GM18951 (cell line): ENCODE results near the gene SHB.

ENCODE experiments used
- POLR2A ChIP-seq: IDR thresholded peaks from 4 replicates; pipeline ENCODE4 v1.6.1; 2011; ENCODE audit warnings: mild to moderate bottlenecking; ENCODE audit not compliant: insufficient read length, insufficient read depth; ENCODE audit errors: extremely low read depth
- in situ Hi-C: fragments of 300-500 bp; cut with MboI; formaldehyde crosslinking; loops from one replicate; pipeline ENCODE4 v1.12.0; 2022; ENCODE audit warnings: low sequenced_read_pairs, mixed read lengths, inconsistent platforms; ENCODE audit not compliant: unreplicated experiment

Gene SHB

GRCh38 chr9:37943345-37944265 lies 125.4 kb downstream of the SHB start:
- in situ Hi-C loops: no loop called here
- TF ChIP-seq POLR2A: no peak

GRCh38 chr9:37942621-37943344 lies 126.2 kb downstream of the SHB start:
- in situ Hi-C loops: no loop called here
- no peak for TF ChIP-seq POLR2A

GRCh38 chr9:37941253-37941652 lies 127.8 kb downstream of the SHB start:
- in situ Hi-C loops: no loop called here
- TF ChIP-seq POLR2A: no peak

DNA sequence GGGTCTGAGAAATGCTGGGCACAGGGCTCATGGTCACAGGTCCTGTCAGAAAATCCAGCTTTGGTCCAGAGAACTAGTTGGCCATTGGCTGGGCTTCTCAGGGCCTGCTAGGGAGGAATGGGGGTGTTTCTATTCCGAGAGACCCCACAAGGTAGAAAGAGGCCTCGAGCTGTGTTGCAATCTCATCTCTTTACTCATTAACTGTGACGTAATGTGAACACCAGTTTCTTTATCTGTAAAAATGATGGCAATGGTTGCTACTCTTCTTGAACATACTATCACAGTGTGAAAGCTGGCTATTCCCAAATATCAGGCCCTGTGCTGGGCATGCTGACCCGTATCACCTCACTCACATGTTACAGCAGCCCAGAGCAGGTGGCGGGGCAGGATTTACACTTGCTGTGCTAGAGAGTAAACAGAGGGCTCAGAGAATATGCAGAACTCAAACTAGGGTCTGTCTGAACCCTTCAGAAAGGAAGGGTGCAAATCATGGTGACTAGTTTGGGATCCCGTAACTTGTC lies 129.4 kb downstream of the SHB start:
- no peak for TF ChIP-seq POLR2A
- in situ Hi-C loops: no loop called here

- in situ Hi-C loops: no loop called here
- no peak for TF ChIP-seq POLR2A
These were observed 130.7 kb downstream of the SHB start for GRCh38 chr9:37938121-37938891.

GRCh38 chr9:37937366-37937765 lies 131.7 kb downstream of the SHB start:
- no peak for TF ChIP-seq POLR2A

DNA sequence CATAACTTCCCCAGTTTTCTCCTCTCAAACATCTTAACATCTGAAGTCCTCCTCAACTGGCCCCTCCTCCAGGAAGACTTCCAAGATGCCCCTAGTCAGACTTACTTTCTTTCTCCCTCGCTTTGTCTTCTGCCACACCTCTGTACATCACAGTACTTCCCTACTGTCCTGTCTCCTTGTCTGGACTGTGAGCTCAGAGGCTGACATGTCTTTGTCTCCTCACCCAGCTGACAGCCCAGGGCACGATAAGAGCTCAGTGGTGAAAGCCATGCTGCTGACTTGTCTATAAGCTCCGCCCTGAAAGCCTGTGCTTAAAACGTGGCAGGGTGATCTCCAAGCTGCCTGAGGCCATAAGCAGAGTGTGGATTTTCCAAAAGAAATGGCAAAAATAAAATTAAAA lies 132.1 kb downstream of the SHB start:
- in situ Hi-C loops: no loop called here
- no peak for TF ChIP-seq POLR2A

More at GRCh38 chr9:37937366-37937765, 131.7 kb downstream of the SHB start:
- in situ Hi-C loops: no loop called here

DNA sequence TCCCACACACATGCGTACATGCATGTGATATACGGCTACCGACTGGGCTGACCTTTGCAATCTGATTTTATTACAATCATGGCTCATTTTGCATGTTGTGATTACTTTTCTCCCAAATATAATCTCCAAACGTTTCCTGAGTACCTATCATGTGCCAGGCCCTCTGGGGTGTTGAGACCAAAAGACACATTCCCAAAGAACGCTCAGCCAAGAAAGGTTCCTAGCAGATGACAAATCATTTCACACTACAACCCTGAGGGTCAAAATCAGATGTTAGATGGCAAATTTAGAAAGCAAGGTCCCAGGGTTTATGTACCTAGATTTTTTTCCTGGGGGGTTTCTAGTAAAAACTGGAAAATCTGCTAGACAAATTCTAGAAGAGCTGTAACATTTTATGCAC lies 132.7 kb downstream of the SHB start:
- in situ Hi-C loops: no loop called here
- TF ChIP-seq POLR2A: no peak

- in situ Hi-C loops: no loop called here
- no peak for TF ChIP-seq POLR2A
These were observed 133.9 kb downstream of the SHB start for GRCh38 chr9:37935096-37935495.

DNA sequence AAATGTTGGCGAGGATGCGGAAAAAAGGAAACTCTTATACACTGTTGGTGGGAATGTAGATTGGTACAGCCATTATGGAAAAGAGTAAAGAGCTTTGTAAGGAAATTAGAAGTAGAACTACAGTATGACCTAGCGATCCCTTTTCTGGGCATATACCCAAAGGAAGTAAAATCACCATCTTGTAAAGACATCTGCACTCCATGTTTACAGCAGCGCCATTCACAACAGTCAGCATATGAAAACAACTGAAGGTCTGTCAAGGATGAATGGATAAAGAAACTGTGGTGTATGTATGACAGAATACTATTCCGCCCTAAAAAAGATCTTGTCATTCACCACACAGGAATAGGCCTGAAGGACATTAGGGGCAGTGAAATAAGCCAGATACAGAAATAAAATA lies 137.4 kb downstream of the SHB start:
- TF ChIP-seq POLR2A: no peak
- in situ Hi-C loops: no loop called here

- in situ Hi-C loops: no loop called here
- TF ChIP-seq POLR2A: no peak
These were observed 139.6 kb downstream of the SHB start for GRCh38 chr9:37929441-37929895.

DNA sequence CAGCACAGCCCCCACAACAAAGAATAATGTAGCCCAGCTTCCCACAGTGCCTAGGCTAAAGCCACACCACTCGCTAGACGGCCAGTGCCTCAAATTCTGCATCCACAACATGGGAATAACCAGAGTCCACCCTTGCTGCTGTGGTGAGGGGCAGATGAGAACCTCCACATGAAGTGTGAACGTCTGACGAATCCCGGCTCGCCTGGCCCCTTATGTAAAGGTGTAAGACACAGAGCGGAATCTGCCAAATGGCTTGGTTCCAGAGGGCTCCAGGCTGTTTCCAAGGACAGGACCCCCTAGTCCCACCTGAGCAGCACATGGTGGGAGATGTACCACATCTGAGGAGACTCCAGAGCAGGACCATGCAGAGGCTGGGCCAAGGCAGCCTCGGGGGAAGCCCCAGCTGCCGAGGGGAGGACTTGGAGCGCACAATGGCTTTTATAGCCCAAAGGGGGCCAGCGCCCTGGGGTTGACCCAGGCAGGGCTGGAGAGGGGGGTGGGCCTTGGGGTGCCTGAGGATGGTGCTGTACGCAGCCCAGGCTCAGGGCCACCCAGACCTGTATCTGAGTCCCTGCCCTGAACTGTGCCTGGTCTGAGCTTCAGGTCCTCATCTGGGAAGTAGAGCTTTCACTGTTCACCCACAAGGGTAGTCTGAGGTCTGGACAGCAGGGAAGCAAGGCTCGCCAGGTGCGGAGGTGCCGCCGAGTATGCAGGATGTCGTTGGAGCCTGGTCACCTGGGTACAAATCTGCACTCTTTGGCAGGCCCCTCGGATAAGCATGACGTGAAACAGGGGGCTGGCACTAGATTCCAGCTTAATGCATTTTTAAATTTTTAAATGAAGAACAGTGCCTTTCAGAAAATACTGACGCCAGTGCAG lies 140.2 kb downstream of the SHB start:
- no peak for TF ChIP-seq POLR2A
- in situ Hi-C loops: no loop called here
